Liver (tissue), 3 donors: ENCODE measurements around the gene BAZ2B.

Experiments
- ATF3 ChIP-seq: IDR thresholded peaks from 2 replicates; pipeline ENCODE4 v1.6.1; 2016; ENCODE audit warnings: antibody characterized with exemption
- CTCF ChIP-seq: fragments of 150-350 bp; IDR thresholded peaks from 2 replicates; pipeline ENCODE4 v1.5.1; 2017; ENCODE audit warnings: improper control_type of control experiment, low read depth, low read length; ENCODE audit not compliant: missing input control
- MAX ChIP-seq: IDR thresholded peaks from 2 replicates; pipeline ENCODE4 v1.6.1; 2016; ENCODE audit warnings: antibody characterized with exemption
- NR2F2 ChIP-seq: IDR thresholded peaks from 2 replicates; pipeline ENCODE4 v1.6.1; 2016; ENCODE audit warnings: antibody characterized with exemption
- RAD21 ChIP-seq, 2 donors: IDR thresholded peaks; 2 replicates each; pipeline ENCODE4 v1.6.1; 2016; ENCODE audit warnings: antibody characterized with exemption in 2 of 2, mild to moderate bottlenecking in 2 of 2
- REST ChIP-seq: IDR thresholded peaks from 2 replicates; pipeline ENCODE4 v1.6.1; 2016; ENCODE audit warnings: antibody characterized with exemption, mild to moderate bottlenecking
- RXRA ChIP-seq, 2 donors: IDR thresholded peaks; 2 replicates each; pipeline ENCODE4 v1.6.1; 2017 to 2018; ENCODE audit warnings: antibody characterized with exemption in 2 of 2, mild to moderate bottlenecking in 1 of 2
- SP1 ChIP-seq: IDR thresholded peaks from 2 replicates; pipeline ENCODE4 v1.6.1; 2018; ENCODE audit warnings: antibody characterized with exemption, mild to moderate bottlenecking
- YY1 ChIP-seq: IDR thresholded peaks from 2 replicates; pipeline ENCODE4 v1.6.1; 2016; ENCODE audit warnings: antibody characterized with exemption, mild to moderate bottlenecking
- donor health status: healthy.
- donor health status: healthy.

- TF ChIP-seq RAD21 (IDR thresholded peaks at IDR 0.05): no peak
- TF ChIP-seq CTCF: no peak
- no peak for TF ChIP-seq ATF3
- TF ChIP-seq YY1: no peak
- TF ChIP-seq RXRA (IDR thresholded peaks at IDR 0.05): no peak
- TF ChIP-seq MAX: no peak
- TF ChIP-seq NR2F2: no peak
- no peak for TF ChIP-seq SP1
- TF ChIP-seq REST: no peak
Measured at GRCh38 chr2:159613091-159613490, 3.3 kb downstream of the BAZ2B start.
